IMR-90 (cell line): ENCODE measurements around the gene SAP30BP.

ENCODE experiments used
- MAZ ChIP-seq: IDR thresholded peaks from 2 replicates; pipeline ENCODE4 v1.6.1; 2012; ENCODE audit warnings: low read depth, mild to moderate bottlenecking, low read length, improper control_type of control experiment, moderate library complexity, borderline replicate concordance
- POLR2A ChIP-seq: IDR thresholded peaks from 2 replicates; pipeline ENCODE4 v1.6.1; 2012; ENCODE audit warnings: mild to moderate bottlenecking, low read depth, low read length
- TF ChIP-seq, protein P1 (sequence below): conservative IDR thresholded peaks from 2 replicates; pipeline ENCODE4 v1.5.1; 2012; ENCODE audit warnings: mild to moderate bottlenecking, low read depth, low read length, improper control_type of control experiment
- TF ChIP-seq, protein P2 (sequence below): fragments of 150-350 bp; IDR thresholded peaks from 2 replicates; pipeline ENCODE4 v1.6.1; 2017; ENCODE audit warnings: mild to moderate bottlenecking, antibody characterized with exemption, low read length, low read depth

DNA sequence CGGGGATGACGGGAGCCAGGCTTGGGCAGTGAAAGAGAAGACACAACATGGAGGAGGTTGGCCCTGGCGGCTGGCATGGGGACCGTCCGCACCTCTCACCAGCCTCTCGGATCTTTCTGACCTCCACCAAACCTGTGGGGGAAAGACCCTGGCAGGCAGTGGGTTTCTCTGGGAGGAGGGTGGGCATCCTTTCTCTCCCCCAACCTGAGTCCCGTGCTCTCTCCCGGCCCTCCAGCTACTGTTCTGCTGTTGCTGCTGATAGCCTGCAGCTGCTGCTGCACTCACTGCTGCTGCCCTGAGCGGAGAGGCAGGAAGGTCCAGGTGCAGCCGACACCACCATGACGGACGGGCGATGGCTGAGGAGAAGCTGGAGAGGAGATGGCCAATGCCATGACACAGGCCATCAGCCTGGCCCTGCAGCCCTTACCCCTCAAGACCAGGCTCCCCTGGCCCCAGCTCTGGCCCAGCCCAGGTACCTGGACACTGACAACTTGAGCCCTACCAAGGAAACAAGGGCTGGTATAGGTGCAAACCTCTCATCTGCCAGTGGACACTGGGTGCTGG lies 26.5 kb upstream of the SAP30BP start:
- TF ChIP-seq, protein P1, sequence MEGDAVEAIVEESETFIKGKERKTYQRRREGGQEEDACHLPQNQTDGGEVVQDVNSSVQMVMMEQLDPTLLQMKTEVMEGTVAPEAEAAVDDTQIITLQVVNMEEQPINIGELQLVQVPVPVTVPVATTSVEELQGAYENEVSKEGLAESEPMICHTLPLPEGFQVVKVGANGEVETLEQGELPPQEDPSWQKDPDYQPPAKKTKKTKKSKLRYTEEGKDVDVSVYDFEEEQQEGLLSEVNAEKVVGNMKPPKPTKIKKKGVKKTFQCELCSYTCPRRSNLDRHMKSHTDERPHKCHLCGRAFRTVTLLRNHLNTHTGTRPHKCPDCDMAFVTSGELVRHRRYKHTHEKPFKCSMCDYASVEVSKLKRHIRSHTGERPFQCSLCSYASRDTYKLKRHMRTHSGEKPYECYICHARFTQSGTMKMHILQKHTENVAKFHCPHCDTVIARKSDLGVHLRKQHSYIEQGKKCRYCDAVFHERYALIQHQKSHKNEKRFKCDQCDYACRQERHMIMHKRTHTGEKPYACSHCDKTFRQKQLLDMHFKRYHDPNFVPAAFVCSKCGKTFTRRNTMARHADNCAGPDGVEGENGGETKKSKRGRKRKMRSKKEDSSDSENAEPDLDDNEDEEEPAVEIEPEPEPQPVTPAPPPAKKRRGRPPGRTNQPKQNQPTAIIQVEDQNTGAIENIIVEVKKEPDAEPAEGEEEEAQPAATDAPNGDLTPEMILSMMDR, result no peak
- no peak for TF ChIP-seq MAZ
- TF ChIP-seq, protein P2, sequence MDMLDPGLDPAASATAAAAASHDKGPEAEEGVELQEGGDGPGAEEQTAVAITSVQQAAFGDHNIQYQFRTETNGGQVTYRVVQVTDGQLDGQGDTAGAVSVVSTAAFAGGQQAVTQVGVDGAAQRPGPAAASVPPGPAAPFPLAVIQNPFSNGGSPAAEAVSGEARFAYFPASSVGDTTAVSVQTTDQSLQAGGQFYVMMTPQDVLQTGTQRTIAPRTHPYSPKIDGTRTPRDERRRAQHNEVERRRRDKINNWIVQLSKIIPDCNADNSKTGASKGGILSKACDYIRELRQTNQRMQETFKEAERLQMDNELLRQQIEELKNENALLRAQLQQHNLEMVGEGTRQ, result no peak
- no peak for TF ChIP-seq POLR2A
